GM10248 (cell line): ENCODE measurements around the gene DDA1.
"Not testable (repeated sequence)": the region's sequence is repeated elsewhere in the genome, so short reads cannot be mapped to it uniquely, and the experiment has no call there.

Source experiments
- CTCF ChIA-PET: fragments of 300-600 bp; sonication (Branson Sonifier 250); formaldehyde crosslinking; extraction: SDS; loops from one replicate; lab custom pipeline; 2021; ENCODE audit warnings: antibody characterized with exemption; lab: Yijun Ruan, JAX
- POLR2A ChIA-PET: fragments of 350-650 bp; sonication (Branson Sonifier 250); formaldehyde crosslinking; extraction: SDS; loops from one replicate; lab custom pipeline; 2020; ENCODE audit warnings: antibody characterized with exemption; lab: Yijun Ruan, JAX
- DNase-seq: peaks from one replicate; pipeline ENCODE4 v3.0.0; 2012; ENCODE audit errors: extremely low spot score
- TF ChIP-seq, protein P1 (sequence below): IDR thresholded peaks from 2 replicates; pipeline ENCODE4 v1.5.1; 2012; ENCODE audit warnings: mild to moderate bottlenecking, low read depth; ENCODE audit errors: extremely low read depth, missing control alignments, control extremely low read depth

Gene DDA1

DNA sequence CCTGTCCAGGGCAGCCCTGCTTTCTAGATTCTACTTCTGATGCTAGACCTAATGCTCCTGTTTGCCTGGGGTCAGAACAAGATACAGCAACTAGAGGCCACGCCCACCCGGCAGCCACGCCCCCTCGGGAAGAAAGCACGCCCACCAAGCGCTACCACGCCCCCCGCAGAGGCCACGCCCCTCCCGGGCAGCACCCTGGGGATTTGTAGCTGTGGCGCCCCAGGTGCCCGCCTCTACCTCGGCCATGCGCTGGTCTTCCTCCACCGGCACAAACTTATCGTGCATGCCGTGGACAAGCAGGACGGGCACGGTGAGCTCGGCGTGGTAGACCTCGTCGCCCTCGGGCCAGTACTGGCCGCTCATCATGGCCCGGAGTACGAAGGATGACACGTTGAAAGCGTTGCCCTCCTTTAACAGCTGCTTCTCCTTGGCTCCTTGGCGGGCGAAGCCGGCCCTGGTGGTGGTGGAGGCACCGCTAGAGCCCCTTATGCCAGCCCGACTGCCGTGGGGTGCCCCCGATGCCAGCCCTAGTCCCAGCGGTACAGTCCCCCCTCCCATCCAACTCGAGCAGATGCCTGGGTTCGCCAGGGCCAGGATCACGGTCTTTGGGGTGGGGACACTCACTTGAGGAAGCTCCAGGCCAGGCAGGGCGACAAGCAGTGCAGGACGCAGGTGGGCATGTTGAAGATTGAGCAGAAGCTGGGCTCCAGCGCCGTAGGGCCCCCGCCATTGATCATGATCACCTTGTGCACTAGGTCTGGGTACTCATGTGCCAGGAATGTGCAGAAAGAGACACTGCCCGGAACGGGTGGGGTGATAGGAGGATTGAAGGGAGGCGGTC lies 15.1 kb upstream of the DDA1 start:
- ChIA-PET POLR2A (no interaction called here), CTCF (interaction anchor here (1.3 to 7.8 kb wide), 6 partner anchors 9 to 96 kb away, joined by 3 to 53 read pairs (median 6); partner anchors contain the start of genes ABHD8, ANKLE1 and MRPL34)
- TF ChIP-seq, protein P1, sequence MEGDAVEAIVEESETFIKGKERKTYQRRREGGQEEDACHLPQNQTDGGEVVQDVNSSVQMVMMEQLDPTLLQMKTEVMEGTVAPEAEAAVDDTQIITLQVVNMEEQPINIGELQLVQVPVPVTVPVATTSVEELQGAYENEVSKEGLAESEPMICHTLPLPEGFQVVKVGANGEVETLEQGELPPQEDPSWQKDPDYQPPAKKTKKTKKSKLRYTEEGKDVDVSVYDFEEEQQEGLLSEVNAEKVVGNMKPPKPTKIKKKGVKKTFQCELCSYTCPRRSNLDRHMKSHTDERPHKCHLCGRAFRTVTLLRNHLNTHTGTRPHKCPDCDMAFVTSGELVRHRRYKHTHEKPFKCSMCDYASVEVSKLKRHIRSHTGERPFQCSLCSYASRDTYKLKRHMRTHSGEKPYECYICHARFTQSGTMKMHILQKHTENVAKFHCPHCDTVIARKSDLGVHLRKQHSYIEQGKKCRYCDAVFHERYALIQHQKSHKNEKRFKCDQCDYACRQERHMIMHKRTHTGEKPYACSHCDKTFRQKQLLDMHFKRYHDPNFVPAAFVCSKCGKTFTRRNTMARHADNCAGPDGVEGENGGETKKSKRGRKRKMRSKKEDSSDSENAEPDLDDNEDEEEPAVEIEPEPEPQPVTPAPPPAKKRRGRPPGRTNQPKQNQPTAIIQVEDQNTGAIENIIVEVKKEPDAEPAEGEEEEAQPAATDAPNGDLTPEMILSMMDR = no peak
- peak; percentile 65 for DNase-seq

DNA sequence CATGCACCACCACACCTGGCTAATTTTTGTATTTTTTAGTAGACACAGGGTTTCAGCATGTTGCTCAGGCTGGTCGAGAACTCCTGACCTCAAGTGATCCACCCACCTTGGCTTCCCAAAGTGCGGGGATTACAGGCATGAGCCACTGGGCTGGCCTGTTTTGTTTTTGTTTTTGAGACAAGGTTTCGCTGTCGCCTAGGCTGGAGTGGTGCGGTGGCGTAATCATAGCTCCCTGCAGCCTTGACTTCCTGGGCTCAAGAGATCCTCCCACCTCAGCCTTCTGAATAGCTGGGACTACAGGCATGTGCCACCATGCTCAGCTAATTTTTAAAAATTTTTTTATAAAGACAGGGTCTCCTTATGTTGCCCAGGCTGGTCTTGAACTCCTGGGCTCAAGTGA lies 13.8 kb upstream of the DDA1 start:
- DNase-seq, POLR2A ChIA-PET: not testable (repeated sequence)
- CTCF ChIA-PET = interaction anchor here (1.5 to 7.8 kb wide), 3 partner anchors 8 to 90 kb away, joined by 3 to 51 read pairs (median 6); partner anchors contain the start of genes ABHD8 and MRPL34

DNA sequence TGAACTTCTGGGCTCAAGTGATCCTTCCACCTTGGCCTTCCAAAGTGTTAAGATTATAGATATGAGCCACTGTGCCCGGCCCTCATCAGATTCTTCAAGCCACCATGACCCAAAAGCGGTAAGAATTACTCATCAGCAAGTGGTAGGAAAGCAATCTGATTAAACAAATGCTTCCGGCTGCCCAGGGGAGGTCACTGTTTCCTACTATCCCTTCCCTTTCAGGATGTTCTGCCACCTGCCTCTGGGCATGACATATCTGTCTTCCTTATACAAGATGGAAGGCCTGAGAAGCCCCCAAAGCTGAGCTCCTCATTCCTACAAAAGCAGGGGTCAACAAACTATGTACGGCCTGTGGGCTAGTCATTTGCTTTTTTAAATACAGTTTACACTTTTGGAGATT lies 13.1 kb upstream of the DDA1 start:
- POLR2A ChIA-PET = no interaction called here
- TF ChIP-seq, protein P1 = no peak
- CTCF ChIA-PET = interaction anchor here (1.6 to 7.8 kb wide), 2 partner anchors 7 to 93 kb away, joined by 5 to 51 read pairs; partner anchors contain the start of genes ABHD8 and MRPL34
- no peak for DNase-seq

DNA sequence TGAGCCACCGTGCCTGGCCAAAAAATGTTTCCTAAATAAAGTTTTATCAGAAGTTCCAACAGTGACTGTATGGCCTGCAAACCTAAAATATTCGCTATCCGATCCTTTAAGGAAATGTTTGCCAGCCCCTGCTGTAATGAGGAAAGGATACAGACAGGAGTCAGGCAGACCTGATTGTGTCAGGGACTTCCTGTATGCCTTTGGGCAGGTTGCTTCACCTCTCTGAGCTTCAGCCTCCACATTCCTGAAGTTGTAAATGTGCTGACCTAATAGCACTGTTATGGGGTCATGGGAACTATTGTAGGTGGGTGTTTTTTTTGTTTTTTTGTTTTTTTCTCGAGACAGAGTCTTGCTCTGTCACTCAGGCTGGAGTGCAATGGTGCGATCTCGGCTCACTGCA lies 12.4 kb upstream of the DDA1 start:
- CTCF ChIA-PET = interaction anchor here (0.7 to 7.8 kb wide), 4 partner anchors 7 to 169 kb away, joined by 3 to 51 read pairs (median 4); partner anchors contain the start of genes ABHD8 and MRPL34
- POLR2A ChIA-PET = no interaction called here
- TF ChIP-seq, protein P1 = no peak
- no peak for DNase-seq

DNA sequence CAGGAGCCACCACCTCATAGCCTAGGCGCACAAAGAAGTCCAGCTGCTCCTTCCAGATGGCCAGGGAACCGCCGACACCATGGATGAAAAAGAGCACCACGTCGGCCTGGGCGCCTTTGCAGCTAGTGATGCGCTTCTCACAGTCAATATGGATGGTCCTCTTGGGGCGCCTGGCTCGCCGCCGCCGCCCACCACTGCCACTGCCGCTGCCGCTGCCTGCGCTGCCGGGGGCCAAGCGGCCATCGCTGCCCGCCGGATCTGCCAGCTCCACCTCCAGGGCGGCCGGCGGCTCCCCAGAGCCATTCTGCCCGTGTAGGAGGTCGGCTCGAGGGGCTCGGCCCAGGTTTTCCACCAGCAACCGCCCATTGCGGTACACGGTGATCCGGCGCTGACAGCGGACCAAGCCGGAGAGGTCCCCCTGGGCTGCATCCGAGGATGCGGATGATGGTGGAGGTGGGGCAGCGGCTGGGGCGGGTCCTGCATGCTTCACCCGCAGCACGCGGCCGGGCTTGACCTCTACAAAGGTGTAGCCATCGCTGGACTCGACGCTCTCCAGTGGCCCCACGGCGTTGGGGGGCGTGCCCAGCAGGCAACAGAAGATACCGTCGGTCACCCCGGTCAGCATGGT lies 8.3 kb upstream of the DDA1 start:
- DNase-seq = no peak
- TF ChIP-seq, protein P1 = no peak
- ChIA-PET CTCF (interaction anchor here (1.2 to 1.5 kb wide), 3 partner anchors 14 to 75 kb away, joined by 3 to 4 read pairs (median 4); partner anchors contain the start of gene OCEL1), POLR2A (no interaction called here)

DNA sequence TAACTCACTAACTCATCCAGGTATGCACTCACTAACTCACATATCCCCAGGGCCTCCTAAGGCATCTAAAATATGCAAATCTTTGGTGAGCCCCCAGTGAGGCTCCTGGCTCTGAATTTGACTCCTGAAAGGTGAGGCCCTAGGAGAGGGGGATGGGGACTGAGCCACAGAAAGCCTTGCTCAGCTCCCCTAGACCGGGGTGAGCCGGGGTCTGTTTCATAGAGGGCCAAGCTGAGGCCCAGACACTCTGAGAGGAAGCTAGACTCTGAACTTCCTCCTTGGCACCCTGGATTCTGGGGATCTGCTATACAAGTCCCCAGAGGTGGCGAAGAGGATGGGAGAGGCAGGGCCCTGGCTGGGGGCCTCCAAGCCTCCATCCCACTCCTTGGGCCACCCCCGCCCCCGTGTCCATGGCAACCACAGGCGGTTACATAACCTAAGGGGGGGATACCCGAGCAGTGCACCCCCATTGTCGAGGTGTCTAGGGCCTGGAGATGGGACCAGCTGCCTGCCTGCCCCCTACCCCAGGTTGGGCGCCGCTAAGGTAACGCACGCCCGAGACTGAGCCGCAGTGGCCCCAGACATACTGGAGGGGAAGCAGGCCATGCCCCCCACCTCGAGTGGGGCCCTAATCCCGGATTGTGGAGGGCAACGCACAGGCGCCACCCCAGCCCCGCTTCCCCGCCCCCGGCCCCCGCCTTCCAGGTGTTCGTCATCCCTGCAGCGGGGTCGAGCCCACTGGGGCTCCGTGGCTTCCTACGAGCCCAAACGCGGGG lies 6.8 kb upstream of the DDA1 start:
- POLR2A ChIA-PET = no interaction called here
- CTCF ChIA-PET = interaction anchor here (1.4 to 4.3 kb wide), 3 partner anchors 9 to 83 kb away, joined by 5 to 51 read pairs (median 8); partner anchors contain the start of gene ANKLE1
- no peak for DNase-seq

More for the DNA sequence above, 6.8 kb upstream of the DDA1 start:
- TF ChIP-seq, protein P1 = no peak
